ENCODE results near the gene KLHDC8A. TPM values are rescaled to one million over a fixed set of nuclear protein-coding genes. Genes with fewer than 3 reads are reported as not detected.

KLHDC8A gene
- total RNA-seq, 1 experiment from 2014 or later = 0.49 TPM

DNA sequence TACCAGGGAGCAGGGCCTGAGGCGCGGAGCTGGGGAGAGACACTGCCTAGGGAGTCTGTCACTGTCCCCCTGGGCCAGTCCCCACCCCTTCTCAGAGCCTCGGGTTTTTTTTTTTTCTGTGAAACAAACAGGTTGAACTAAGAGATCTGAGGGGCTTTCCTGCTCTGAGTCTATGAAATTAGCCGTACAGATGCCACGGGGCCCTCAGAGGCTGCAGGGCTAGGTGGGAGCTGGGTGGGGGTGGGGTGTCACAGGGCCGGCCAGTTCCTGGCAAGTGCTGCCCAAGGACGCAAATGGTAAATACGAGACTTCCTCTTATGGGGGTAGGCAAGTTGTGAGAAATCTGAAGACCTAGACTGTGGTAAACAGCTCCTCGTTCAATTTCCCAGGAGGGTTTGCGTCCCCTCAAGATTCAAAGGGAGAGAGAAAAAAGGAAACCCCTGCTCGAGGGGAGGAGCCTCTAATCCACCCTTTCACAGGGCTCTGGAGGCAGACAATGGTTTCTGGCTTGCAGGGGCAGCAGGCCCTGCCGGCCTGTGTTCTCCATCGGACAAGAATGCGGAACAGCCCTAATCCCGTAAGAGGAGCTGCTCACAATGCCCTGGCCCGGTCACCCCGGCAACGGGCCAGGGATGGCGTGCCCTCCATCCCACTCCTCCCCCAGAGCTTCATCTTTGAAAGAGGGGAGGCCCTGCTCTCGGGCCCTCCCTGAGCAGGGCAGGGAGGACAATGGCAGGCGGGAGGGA lies 43.0 kb downstream of the KLHDC8A start:
- peaks cover 25 to 29% of the 10 kb centered on the region in 2 experiments for H3K4me1 ChIP-seq (ENCODE audit: control insufficient read depth in 1 of 2, insufficient read depth in 2 of 2, low read length in 2 of 2)
- H4K20me1 ChIP-seq (ENCODE audit: insufficient read depth) = no peaks in the 10 kb centered on the region
- no peaks in the 10 kb centered on the region for H3K27me3 ChIP-seq (ENCODE audit: insufficient read depth, low read length)
- CTCF ChIA-PET = no interaction called here
- H3K27ac ChIP-seq (ENCODE audit: low read depth, low read length) = no peak overlapping the region
- no peaks in the 10 kb centered on the region for H3K9me2 ChIP-seq (ENCODE audit: insufficient read depth)
- no peaks in the 10 kb centered on the region for H3K9me3 ChIP-seq (ENCODE audit: control insufficient read depth in 1 of 2, insufficient read depth in 1 of 2, low read depth in 1 of 2, low read length in 2 of 2)
- H2AFZ ChIP-seq (ENCODE audit: low read depth, low read length, poor library complexity, severe bottlenecking) = no peak overlapping the region
- intact Hi-C loops (cut with micrococcal nuclease) = no loop called here
- no peak for TF ChIP-seq ELF1 (IDR thresholded peaks at IDR 0.05; ENCODE audit: borderline replicate concordance, low read depth)
- TF ChIP-seq POLR2AphosphoS5 (IDR thresholded peaks at IDR 0.05; ENCODE audit: low read depth, low read length) = no peak
- no peak for TF ChIP-seq YY1 (IDR thresholded peaks at IDR 0.05; ENCODE audit: extremely low read depth, insufficient replicate concordance, low read depth, low read length)
- TF ChIP-seq, protein P1, sequence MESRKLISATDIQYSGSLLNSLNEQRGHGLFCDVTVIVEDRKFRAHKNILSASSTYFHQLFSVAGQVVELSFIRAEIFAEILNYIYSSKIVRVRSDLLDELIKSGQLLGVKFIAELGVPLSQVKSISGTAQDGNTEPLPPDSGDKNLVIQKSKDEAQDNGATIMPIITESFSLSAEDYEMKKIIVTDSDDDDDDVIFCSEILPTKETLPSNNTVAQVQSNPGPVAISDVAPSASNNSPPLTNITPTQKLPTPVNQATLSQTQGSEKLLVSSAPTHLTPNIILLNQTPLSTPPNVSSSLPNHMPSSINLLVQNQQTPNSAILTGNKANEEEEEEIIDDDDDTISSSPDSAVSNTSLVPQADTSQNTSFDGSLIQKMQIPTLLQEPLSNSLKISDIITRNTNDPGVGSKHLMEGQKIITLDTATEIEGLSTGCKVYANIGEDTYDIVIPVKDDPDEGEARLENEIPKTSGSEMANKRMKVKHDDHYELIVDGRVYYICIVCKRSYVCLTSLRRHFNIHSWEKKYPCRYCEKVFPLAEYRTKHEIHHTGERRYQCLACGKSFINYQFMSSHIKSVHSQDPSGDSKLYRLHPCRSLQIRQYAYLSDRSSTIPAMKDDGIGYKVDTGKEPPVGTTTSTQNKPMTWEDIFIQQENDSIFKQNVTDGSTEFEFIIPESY (IDR thresholded peaks at IDR 0.05; ENCODE audit: extremely low read depth, insufficient replicate concordance, low read length) = no peak
- no peak for TF ChIP-seq POLR2A (IDR thresholded peaks at IDR 0.05; ENCODE audit: borderline replicate concordance, extremely low read depth, insufficient read depth, insufficient read length)
- TF ChIP-seq, protein P2, sequence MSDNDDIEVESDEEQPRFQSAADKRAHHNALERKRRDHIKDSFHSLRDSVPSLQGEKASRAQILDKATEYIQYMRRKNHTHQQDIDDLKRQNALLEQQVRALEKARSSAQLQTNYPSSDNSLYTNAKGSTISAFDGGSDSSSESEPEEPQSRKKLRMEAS (IDR thresholded peaks at IDR 0.05) = no peak
- TF ChIP-seq FOSL1 (IDR thresholded peaks at IDR 0.05; ENCODE audit: low read depth) = no peak
- TF ChIP-seq RAD21 (IDR thresholded peaks at IDR 0.05; ENCODE audit: low read depth) = no peak
- no peak for TF ChIP-seq JUND (IDR thresholded peaks at IDR 0.05)
- no peak for TF ChIP-seq SP1 (IDR thresholded peaks at IDR 0.05; ENCODE audit: low read depth)
- no peak for TF ChIP-seq ZNF274 (IDR thresholded peaks at IDR 0.05; ENCODE audit: low read depth, low read length)
- no peak for TF ChIP-seq SRF (IDR thresholded peaks at IDR 0.05; ENCODE audit: low read depth)
- no peak for TF ChIP-seq EZH2 (IDR thresholded peaks at IDR 0.05)
- TF ChIP-seq EGR1 (IDR thresholded peaks at IDR 0.05; ENCODE audit: low read depth) = no peak
- TF ChIP-seq ZFX (IDR thresholded peaks at IDR 0.05) = no peak
- no peak for TF ChIP-seq CBX3 (IDR thresholded peaks at IDR 0.05; ENCODE audit: low read depth)
- TF ChIP-seq TCF7L2 (IDR thresholded peaks at IDR 0.05; ENCODE audit: borderline replicate concordance, extremely low read depth, insufficient read depth, insufficient read length) = no peak
- H3K9ac ChIP-seq (ENCODE audit: low read length) = no peak overlapping the region
- peaks cover 59% of the 10 kb centered on the region for H3K79me2 ChIP-seq (ENCODE audit: insufficient read depth, low read length)
- RAD21 ChIA-PET (ENCODE audit: low non-redundant PET in 1 of 2, low total read pairs in 2 of 2, uncharacterized antibody in 2 of 2, unreplicated experiment in 2 of 2) = no interaction called here
- no peak for DNase-seq (ENCODE audit: low read depth, low spot score)
- no TSS peak for BruUV-seq (replicated peaks)
- H3K36me3 ChIP-seq (ENCODE audit: control insufficient read depth in 1 of 2, insufficient read depth in 2 of 2, low read length in 2 of 2) = peaks cover 3 to 18% of the 10 kb centered on the region in 2 experiments; a peak in 2 of 4 replicates
- H3K4me2 ChIP-seq (ENCODE audit: low read length) = no peak overlapping the region
- no peak for ATAC-seq
- H3K4me3 ChIP-seq (replicated peaks in 1 of 2; ENCODE audit: low read depth in 1 of 2, low read length in 2 of 2) = no peak overlapping the region
- POLR2A ChIA-PET = no interaction called here
